BE2C (cell line): ENCODE measurements around the gene ANKIB1.
"Not testable (repeated sequence)": the region's sequence is repeated elsewhere in the genome, so short reads cannot be mapped to it uniquely, and the experiment has no call there.

Experiments
- DNase-seq: peaks from one replicate; pipeline ENCODE4 v3.0.0-alpha.2; 2020
- H3K27me3 ChIP-seq: fragments of 250-450 bp; sonication (Bioruptor Pico); 2 replicates; pipeline ENCODE4 v1.5.1; 2020; ENCODE audit warnings: mild to moderate bottlenecking
- H3K36me3 ChIP-seq: fragments of 250-450 bp; sonication (Bioruptor Pico); 2 replicates; pipeline ENCODE4 v1.5.1; 2020; ENCODE audit warnings: mild to moderate bottlenecking
- H3K4me1 ChIP-seq: fragments of 250-450 bp; sonication (Bioruptor Pico); 2 replicates; pipeline ENCODE4 v1.5.1; 2020
- H3K4me3 ChIP-seq: 2 replicates; pipeline ENCODE4 v1.5.1; 2011; ENCODE audit warnings: low read depth, low read length
- H3K9me3 ChIP-seq: fragments of 250-450 bp; sonication (Bioruptor Pico); 2 replicates; pipeline ENCODE4 v1.5.1; 2020
- TF ChIP-seq, protein P1 (sequence below): IDR thresholded peaks from 2 replicates; pipeline ENCODE4 v1.5.1; 2012; ENCODE audit warnings: mild to moderate bottlenecking, low read depth, low read length

The ANKIB1 gene

DNA sequence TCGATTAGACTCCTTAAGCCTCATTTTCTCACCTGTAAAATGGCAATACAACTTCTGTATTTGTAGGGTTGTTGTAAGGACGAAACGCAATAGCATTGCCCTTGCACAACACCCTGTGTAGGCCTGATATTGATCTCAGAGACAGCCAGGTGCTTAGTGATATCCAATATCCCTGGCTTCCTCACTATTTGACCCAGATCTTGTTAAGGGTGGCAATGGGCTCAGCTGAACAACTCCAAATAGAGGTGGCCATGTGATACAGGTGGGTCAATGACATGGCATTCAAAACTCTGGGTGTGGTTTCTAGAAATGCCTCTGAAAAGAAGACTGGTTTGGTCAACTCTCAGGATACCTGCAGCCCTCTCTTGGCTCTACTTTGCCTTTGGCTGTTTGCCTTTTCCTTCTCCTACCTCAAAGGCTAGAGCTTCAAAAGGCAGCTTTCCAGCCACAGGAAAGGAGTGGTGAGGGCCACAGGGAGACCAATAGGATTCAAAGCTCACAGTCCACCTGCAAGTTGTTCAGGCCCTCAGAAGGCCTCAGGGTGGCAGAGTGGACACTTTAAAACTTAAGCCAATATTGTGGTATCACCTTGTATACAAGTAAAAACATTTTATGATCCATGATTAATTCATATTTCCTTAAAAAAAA is 186.6 kb downstream of the ANKIB1 start:
- no peaks in the 10 kb centered on the region for H3K27me3 ChIP-seq
- TF ChIP-seq, protein P1, sequence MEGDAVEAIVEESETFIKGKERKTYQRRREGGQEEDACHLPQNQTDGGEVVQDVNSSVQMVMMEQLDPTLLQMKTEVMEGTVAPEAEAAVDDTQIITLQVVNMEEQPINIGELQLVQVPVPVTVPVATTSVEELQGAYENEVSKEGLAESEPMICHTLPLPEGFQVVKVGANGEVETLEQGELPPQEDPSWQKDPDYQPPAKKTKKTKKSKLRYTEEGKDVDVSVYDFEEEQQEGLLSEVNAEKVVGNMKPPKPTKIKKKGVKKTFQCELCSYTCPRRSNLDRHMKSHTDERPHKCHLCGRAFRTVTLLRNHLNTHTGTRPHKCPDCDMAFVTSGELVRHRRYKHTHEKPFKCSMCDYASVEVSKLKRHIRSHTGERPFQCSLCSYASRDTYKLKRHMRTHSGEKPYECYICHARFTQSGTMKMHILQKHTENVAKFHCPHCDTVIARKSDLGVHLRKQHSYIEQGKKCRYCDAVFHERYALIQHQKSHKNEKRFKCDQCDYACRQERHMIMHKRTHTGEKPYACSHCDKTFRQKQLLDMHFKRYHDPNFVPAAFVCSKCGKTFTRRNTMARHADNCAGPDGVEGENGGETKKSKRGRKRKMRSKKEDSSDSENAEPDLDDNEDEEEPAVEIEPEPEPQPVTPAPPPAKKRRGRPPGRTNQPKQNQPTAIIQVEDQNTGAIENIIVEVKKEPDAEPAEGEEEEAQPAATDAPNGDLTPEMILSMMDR = no peak
- no peak for DNase-seq
- no peaks in the 10 kb centered on the region for H3K9me3 ChIP-seq
- H3K4me1 ChIP-seq = no peaks in the 10 kb centered on the region
- no peak overlapping the region for H3K4me3 ChIP-seq
- H3K36me3 ChIP-seq = no peaks in the 10 kb centered on the region

DNA sequence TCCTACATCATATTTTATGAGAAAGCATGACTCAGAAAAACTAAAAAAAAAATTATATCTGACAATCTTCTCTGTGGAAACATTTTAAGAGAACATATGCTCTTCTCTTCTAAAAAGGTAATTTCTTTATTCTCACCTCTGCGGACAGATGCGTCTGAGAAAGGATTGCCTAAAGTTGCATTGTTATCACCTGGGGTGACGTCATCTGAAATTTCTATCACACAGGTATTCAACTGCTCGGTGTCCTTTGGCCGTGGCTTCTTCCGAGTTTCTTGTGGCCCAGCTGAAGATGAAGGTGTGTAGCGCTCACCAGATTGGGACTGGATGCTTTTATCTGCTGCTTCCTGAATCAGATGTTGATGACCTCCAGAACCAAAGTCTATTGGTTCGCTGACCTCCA is 187.2 kb downstream of the ANKIB1 start:
- Histone ChIP-seq H3K36me3 (no peaks in the 10 kb centered on the region), H3K4me3 (no peak overlapping the region), H3K27me3 (no peaks in the 10 kb centered on the region), H3K9me3 (no peaks in the 10 kb centered on the region), H3K4me1 (no peaks in the 10 kb centered on the region)
- no peak for DNase-seq
- TF ChIP-seq, protein P1 = no peak

DNA sequence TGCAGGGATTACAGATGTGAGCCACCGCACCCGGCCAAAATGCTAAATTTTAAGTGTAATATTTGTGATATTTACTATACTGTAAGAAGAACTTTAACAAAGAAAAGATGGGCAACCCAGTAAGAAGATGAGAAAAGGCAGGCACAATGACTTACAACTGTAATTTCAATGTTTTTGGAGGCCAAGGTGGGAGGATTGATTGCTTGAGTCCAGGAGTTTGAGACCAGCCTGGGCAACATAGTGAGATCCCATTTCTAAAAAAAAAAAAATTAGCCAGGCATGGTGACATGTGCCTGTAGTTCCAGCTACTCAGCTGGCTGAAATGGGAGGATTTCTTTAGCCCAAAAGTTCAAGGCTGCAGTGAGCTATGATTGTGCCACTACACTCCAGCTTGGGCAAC is 189.8 kb downstream of the ANKIB1 start:
- Histone ChIP-seq H3K27me3 (no peaks in the 10 kb centered on the region), H3K9me3 (no peaks in the 10 kb centered on the region), H3K4me1 (no peaks in the 10 kb centered on the region), H3K4me3 (no peak overlapping the region), H3K36me3 (no peaks in the 10 kb centered on the region)
- no peak for DNase-seq
- TF ChIP-seq, protein P1 = no peak

DNA sequence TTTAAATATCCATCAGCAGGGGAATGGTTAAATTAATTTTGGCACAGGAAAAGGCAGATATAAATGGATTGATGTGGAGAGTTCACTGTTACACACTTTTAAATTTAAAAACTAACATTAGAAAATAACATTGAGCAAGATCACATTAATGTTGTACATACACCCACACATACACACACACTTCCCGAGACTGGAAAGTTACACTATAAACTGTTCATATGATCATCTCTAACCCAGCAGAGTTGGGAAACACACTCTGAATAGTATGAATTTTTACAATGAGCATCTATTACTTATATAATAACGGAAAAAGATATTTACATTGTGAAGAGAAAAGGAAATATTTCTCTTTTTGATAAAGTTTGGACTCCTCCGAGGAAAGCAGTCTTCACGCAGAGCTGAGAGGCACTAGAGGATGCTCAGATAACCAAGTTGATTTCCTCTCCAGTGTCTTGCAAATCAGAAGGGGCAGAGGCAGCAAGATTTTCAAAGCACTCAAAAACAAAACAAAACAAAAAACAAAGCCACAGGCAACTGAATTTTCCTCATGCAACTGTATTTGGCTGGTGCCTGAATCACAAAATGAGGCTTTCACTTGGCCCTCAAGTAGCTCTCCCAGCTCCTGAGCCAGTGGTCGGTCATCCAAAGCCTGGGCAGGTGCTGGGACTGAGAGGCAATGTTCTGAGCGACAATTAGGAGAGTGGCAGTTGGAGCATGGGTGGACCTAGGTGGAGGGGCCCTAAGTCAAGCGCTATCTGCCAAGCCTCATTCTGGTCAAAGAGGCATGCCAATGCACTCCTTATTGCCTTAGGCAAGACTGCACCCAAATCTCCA is 191.1 kb downstream of the ANKIB1 start:
- Histone ChIP-seq H3K36me3 (no peaks in the 10 kb centered on the region), H3K9me3 (no peaks in the 10 kb centered on the region), H3K27me3 (no peaks in the 10 kb centered on the region), H3K4me1 (no peaks in the 10 kb centered on the region), H3K4me3 (no peak overlapping the region)
- no peak for DNase-seq
- TF ChIP-seq, protein P1 = no peak

DNA sequence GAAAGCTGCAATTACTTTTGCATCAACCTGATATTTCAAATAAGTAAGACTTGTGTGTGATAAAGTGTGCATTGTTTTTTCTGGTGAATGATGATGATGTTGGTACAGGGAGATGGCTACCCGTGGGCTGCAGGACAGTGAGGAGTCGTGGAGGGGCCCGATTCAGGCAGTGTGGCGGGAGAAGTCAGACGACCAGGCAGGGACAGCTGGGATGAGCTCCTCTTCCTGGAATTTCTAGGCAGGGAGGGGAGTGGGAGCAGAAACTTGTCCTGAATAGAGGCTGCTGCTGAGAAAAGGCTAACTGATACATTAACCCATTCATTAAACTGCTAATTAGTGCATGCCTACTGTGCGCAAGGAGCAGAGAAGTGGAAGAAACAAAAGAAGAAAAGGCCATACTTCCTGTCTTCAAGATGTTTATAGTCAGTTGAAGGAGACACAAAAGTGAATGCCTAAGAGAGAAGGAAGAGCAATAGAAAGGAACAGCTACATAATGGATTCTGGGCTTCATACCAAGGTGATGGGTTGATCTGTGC is 192.2 kb downstream of the ANKIB1 start:
- TF ChIP-seq, protein P1 = no peak
- no peaks in the 10 kb centered on the region for H3K36me3 ChIP-seq
- no peak for DNase-seq
- H3K9me3 ChIP-seq = no peaks in the 10 kb centered on the region
- no peaks in the 10 kb centered on the region for H3K4me1 ChIP-seq
- H3K27me3 ChIP-seq = no peaks in the 10 kb centered on the region
- no peak overlapping the region for H3K4me3 ChIP-seq

DNA sequence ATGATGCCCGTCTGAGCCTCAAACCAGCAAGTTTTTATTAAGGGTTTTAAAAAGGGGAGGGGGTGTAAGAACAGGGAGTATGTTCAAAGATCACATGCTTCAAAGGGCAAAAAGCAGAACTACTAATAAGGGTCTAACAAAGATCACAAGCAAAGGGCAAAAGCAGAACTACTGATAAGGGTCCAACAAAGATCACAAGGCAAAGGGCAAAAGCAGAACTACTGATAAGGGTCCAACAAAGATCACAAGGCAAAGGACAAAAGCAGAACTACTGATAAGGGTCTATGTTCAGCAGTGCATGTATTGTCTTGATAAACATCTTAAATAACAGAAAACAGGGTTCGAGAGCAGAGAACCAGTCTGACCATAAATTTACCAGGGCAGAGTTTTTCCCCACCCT is 196.9 kb downstream of the ANKIB1 start:
- DNase-seq, H3K4me3 ChIP-seq, H3K9me3 ChIP-seq, H3K36me3 ChIP-seq, H3K27me3 ChIP-seq, H3K4me1 ChIP-seq: not testable (repeated sequence)
